Activated gamma-delta T cell treated with anti-CD3 and anti-CD28 coated beads, Interleukin-2, amount 50 U/mL, for 16 hours (primary cell): Measurements from ENCODE around the gene RALGAPB.

ENCODE experiments used
- DNase-seq: peaks from one replicate; pipeline ENCODE4 v3.0.0-alpha.2; 2020; ENCODE audit warnings: low read depth

The RALGAPB gene

GRCh38 chr20:38548356-38549083, 75.9 kb downstream of the RALGAPB start:
- DNase-seq: no peak

- DNase-seq: no peak
Measured at GRCh38 chr20:38550274-38550673, 77.6 kb downstream of the RALGAPB start.

- DNase-seq: no peak
Measured at GRCh38 chr20:38551056-38551626, 78.5 kb downstream of the RALGAPB start.

- DNase-seq: no peak
Measured at GRCh38 chr20:38554986-38555385, 82.3 kb downstream of the RALGAPB start.

GRCh38 chr20:38555395-38555794, 82.8 kb downstream of the RALGAPB start:
- DNase-seq: no peak

GRCh38 chr20:38557174-38557573, 84.5 kb downstream of the RALGAPB start:
- no peak for DNase-seq

GRCh38 chr20:38558596-38559360, 86.1 kb downstream of the RALGAPB start:
- DNase-seq: no peak

- no peak for DNase-seq
Measured at GRCh38 chr20:38559764-38560163, 87.1 kb downstream of the RALGAPB start.

GRCh38 chr20:38563802-38564431, 91.3 kb downstream of the RALGAPB start:
- no peak for DNase-seq

- no peak for DNase-seq
Measured at GRCh38 chr20:38564680-38565079, 92.0 kb downstream of the RALGAPB start.

GRCh38 chr20:38566036-38566598, 93.5 kb downstream of the RALGAPB start:
- no peak for DNase-seq

- no peak for DNase-seq
Measured at GRCh38 chr20:38569747-38570525, 97.3 kb downstream of the RALGAPB start.

- no peak for DNase-seq
Measured at GRCh38 chr20:38573413-38573812, 100.8 kb downstream of the RALGAPB start.

GRCh38 chr20:38579219-38579910, 106.7 kb downstream of the RALGAPB start:
- no peak for DNase-seq

- no peak for DNase-seq
Measured at GRCh38 chr20:38579921-38580320, 107.3 kb downstream of the RALGAPB start.

GRCh38 chr20:38581013-38581412, 108.4 kb downstream of the RALGAPB start, which contains the start of gene ADIG:
ADIG (plus strand) TSS chr20:38581197; CDS start chr20:38581251, 54 bp downstream.
- DNase-seq: no peak

- no peak for DNase-seq
Measured at GRCh38 chr20:38581830-38582358, 109.3 kb downstream of the RALGAPB start.

- no peak for DNase-seq
Measured at GRCh38 chr20:38583306-38583705, 110.7 kb downstream of the RALGAPB start.

- DNase-seq: no peak
Measured at GRCh38 chr20:38584099-38584763, 111.6 kb downstream of the RALGAPB start.
